Fibroblast of pulmonary artery (primary cell): ENCODE results near the gene F2RL1.
"Not testable (repeated sequence)": the region's sequence is repeated elsewhere in the genome, so short reads cannot be mapped to it uniquely, and the experiment has no call there.

Source experiments
- DNase-seq: peaks from one replicate; pipeline ENCODE4 v3.0.0-alpha.2; 2010; ENCODE audit warnings: low read depth
- H3K4me3 ChIP-seq: replicated peaks from 2 replicates; pipeline ENCODE4 v1.5.1; 2011; ENCODE audit warnings: low read depth, mild to moderate bottlenecking, control low read depth, low read length, moderate library complexity
- CTCF ChIP-seq: IDR thresholded peaks from 2 replicates; pipeline ENCODE4 v1.5.1; 2011; ENCODE audit warnings: mild to moderate bottlenecking, control low read depth, low read length, inconsistent platforms; ENCODE audit errors: missing control alignments

Gene F2RL1

DNA sequence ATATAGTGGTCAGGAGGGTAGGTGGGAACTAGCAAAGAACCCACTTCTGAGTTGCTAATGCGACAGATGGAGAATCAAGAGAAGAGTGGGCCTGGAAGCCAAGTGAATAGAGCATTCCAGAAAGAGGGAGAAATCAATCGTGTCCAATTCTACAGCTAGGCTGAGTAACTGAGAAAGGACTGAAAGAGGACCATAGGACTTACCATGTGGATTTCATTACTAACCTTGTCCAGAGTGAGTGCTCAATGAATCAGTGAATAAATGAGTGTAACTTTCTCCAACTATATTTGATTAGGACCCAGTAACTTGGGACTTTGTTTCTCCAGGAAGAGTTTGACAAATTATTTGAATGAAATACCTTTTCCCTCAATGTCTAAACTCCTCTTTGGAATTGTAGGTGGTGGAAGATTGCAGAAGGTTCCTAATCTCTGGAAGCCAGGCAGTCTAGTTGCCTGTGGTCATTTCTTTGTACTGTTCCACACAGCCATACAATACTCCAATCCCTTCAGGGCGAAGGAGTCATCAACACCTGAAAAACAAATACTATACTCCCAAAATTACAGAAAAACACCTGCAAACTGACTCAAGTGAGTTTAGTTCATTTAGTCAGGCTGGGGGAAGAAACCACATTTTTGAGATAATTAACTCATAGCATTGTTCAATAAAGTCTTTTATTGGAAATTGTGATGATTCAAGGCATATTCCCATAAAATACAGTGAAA is 2.6 kb upstream of the F2RL1 start:
- DNase-seq: no peak
- TF ChIP-seq CTCF: no peak
- no peak overlapping the region for H3K4me3 ChIP-seq

DNA sequence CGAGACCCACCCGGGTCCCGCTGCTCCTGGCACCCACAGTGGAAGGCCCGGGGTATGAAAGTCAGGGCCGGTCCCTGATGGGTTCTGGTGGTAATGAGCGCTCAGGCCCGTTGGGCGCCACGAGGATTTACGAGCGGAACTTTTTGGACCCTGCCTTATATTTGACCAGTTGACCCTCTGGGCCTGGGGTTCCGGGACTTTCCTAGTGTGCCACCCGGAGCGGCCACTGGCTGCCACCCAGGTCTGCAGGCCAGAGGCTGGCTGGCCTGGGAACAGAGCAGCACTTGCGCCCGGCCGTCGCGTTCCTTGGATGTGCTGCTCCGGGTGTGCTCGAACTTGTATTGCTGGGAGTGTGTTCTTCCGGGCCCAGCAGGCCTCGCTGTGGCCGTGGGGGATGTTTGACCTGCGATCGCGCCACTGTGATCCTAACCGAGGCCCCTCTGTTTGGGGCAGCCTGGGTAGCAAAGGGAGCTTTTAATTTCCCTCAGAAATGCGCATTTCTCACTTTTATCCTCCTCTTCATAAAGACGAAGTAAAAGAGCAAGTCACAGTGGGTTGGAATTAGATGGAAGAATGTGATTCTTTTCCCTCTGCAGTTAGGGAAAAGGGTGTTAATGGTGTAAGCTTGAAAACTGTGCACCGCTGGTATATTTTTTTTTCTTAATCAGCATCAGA is 1.2 kb downstream of the F2RL1 start:
- no peak for DNase-seq
- no peak for TF ChIP-seq CTCF
- H3K4me3 ChIP-seq: peak overlapping the region; percentile 83

GRCh38 chr5:76820526-76820890 is 1.7 kb downstream of the F2RL1 start:
- TF ChIP-seq CTCF: no peak
- peak overlapping the region; percentile 83 for H3K4me3 ChIP-seq
- no peak for DNase-seq

GRCh38 chr5:76821136-76821535 is 2.3 kb downstream of the F2RL1 start:
- DNase-seq: no peak
- H3K4me3 ChIP-seq: peak overlapping the region; percentile 83
- no peak for TF ChIP-seq CTCF

GRCh38 chr5:76822105-76822731 is 3.4 kb downstream of the F2RL1 start:
- DNase-seq, H3K4me3 ChIP-seq: not testable (repeated sequence)

DNA sequence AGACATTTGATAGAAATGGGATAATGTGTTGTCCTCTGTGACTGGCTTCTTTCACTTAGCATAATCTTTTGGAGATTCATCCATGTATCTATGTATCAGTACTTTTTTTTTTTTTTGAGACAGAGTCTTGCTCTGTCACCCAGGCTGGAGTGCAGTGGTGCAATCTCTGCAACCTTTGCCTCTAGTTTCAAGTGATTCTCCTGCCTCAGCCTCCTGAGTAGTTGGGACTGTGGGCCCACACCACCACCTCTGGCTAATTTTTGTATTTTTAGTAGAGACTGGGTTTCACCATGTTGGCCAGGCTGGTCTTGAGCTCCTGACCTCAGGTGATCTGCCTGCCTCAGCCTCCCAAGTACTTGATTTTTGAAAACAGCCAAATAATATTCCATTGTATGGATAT is 7.6 kb downstream of the F2RL1 start:
- not testable (repeated sequence) for DNase-seq, H3K4me3 ChIP-seq

- DNase-seq: peak; percentile 95
- no peak overlapping the region for H3K4me3 ChIP-seq
- TF ChIP-seq CTCF: no peak
Observed at GRCh38 chr5:76831110-76831452, 12.3 kb downstream of the F2RL1 start.

DNA sequence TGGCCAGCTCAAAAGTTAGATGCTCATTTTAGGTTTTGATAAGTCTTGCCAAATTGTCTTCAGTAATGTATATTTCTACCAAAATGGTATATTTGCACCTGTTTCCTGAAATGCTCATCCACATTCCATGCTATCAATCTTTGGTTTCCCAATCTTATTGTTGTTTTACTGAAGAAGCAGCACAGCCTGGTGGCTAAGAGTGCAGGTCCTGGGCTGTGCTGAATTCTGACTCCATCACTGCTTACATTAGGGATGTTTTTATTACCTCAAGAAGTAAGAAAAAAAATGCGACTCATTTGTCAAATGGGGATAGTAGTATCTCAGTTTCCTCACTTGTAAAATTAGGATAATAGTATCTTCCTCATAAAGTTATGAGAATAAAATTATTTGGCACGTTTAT is 17.4 kb downstream of the F2RL1 start:
- H3K4me3 ChIP-seq: no peak overlapping the region
- TF ChIP-seq CTCF: peak; percentile 30
- DNase-seq: no peak
